ENCODE data around the gene CD276.
"Not testable (repeated sequence)": the region's sequence is repeated elsewhere in the genome, so short reads cannot be mapped to it uniquely, and the experiment has no call there.

DNA sequence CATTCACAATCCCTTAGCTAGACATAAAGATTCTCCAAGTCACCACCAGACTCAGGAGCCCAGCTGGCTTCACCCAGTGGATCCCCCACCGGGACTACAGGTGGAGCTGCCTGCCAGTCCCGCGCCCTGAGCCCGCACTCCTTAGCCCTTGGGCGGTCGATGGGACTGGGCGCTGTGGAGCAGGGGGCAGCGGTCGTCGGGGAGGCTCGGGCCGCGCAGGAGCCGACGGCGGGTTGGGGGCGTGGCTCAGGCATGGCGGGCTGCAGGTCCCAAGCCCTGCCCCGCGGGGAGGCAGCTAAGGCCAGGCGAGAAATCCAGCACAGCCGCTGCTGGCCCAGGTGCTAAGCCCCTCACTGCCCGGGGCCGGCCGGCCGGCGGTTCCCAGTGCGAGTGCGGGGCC is 47.9 kb downstream of the CD276 start:
- TF ChIP-seq EZH2phosphoT487 (IDR thresholded peaks at IDR 0.05; ENCODE audit: insufficient read depth, low read depth); EZH2 (IDR thresholded peaks at IDR 0.05; ENCODE audit: insufficient read depth, poor library complexity, severe bottlenecking): not testable (repeated sequence)
